SH-SY5Y (cell line): ENCODE results near the gene ZNF592.

Experiments used
- GATA2 ChIP-seq: IDR thresholded peaks from 2 replicates; pipeline ENCODE4 v1.6.1; 2011; ENCODE audit warnings: mild to moderate bottlenecking, low read depth, low read length
- GATA3 ChIP-seq: IDR thresholded peaks from 2 replicates; pipeline ENCODE4 v1.6.1; 2011; ENCODE audit warnings: low read depth, mild to moderate bottlenecking, low read length, moderate library complexity

Gene ZNF592

GRCh38 chr15:84833447-84834228 is 85.2 kb downstream of the ZNF592 start:
- no peak for TF ChIP-seq GATA3
- no peak for TF ChIP-seq GATA2

- TF ChIP-seq GATA2: no peak
- TF ChIP-seq GATA3: no peak
Measured at GRCh38 chr15:84834229-84834955, 86.0 kb downstream of the ZNF592 start.

DNA sequence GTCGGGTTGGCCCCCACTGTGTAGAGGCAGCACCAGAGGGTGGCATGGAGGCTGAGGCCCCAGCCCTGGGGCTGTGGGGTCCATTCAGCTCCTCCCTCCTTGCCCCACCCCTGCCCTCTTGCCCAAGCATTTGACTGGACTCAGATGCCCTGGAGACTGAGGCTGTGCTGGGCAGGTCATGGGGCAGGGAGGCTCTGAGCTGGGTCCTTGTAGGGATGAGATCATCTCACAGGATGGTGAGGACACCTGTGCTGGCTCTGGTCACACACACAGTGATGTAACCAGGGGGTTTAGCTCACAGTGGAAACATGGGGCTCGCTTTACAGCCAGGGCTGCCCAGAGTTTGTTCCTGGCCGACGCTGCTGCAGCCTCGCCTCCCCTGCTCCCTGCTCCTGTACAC is 86.6 kb downstream of the ZNF592 start:
- TF ChIP-seq GATA3 (no peak), GATA2 (no peak)

GRCh38 chr15:84835661-84836337 is 87.4 kb downstream of the ZNF592 start:
- TF ChIP-seq GATA3: no peak
- TF ChIP-seq GATA2: no peak

GRCh38 chr15:84836844-84837243 is 88.5 kb downstream of the ZNF592 start:
- TF ChIP-seq GATA2 (no peak), GATA3 (no peak)

DNA sequence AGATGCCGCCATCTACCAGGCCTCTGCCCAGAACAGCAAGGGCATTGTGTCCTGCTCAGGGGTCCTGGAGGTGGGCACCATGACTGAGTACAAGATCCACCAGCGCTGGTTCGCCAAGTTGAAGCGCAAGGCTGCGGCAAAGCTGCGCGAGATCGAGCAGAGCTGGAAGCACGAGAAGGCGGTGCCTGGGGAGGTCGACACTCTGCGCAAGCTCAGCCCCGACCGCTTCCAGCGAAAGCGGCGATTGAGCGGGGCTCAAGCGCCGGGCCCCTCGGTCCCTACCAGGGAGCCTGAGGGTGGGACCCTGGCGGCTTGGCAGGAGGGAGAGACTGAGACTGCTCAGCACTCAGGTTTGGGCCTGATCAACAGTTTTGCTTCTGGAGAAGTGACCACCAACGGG is 91.3 kb downstream of the ZNF592 start:
- TF ChIP-seq GATA3 (no peak), GATA2 (no peak)

DNA sequence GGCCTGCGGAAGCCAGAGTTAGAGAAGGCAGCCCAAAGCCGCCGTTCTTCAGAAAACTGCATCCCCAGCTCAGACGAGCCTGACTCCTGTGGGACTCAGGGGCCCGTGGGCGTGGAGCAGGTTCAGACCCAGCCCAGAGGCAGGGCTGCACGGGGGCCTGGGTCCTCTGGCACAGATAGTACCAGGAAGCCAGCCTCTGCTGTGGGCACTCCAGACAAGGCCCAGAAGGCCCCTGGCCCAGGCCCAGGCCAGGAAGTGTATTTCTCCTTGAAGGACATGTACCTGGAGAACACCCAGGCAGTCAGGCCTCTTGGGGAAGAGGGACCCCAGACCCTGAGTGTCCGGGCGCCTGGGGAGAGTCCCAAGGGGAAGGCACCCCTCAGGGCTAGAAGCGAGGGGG is 91.9 kb downstream of the ZNF592 start:
- TF ChIP-seq GATA2: no peak
- no peak for TF ChIP-seq GATA3

DNA sequence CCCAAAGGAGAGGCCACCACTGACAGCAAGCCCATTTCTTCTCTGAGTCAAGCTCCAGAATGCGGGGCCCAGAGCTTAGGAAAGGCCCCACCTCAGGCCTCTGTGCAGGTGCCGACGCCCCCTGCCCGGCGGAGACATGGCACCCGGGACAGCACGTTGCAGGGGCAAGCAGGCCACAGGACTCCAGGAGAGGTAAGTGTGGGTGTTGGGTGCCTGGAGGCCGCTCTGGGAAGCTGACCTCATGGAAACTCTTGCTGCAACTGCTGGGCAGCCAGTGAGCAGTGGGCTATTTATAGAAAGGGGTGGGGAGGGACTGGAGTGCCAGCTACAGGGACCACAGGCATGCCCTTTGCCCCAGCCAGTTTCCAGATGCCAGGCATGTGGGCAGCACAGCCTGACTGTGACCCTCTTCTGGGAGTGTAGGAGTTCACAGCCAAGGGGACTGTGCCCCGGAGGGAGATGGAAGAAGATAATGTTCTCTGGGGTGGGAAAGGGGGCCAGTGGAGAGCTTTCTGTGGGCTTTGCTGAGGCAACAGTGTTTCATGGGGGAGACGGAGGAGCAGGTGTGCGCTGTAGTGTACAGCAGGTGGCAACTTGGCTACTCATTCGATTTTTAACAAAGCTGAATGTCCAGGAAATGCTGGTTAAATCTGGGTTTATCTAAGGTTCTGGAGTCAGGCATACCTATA is 92.5 kb downstream of the ZNF592 start:
- TF ChIP-seq GATA2: no peak
- TF ChIP-seq GATA3: no peak

- TF ChIP-seq GATA2 (no peak), GATA3 (no peak)
Measured at GRCh38 chr15:84842781-84843180, 94.4 kb downstream of the ZNF592 start.

GRCh38 chr15:84844964-84845363 is 96.6 kb downstream of the ZNF592 start:
- TF ChIP-seq GATA2 (no peak), GATA3 (no peak)

DNA sequence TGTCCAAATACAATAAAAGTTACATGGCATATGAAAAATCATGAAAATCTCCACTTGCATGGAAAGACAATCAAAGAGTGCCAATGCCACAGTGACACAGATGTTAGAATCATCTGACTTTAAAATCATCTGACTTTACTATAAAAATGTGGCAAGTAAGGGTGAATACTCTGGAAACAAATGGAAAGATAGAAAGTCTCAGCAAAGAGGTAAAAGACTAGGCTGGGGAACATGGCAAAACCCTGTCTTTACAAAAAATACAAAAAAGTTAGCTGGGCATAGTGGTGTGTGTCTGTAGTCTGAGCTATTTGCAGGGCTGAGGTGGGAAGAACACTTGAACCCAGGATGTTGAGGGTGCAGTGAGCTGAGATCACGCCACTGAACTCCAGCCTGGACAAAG is 97.9 kb downstream of the ZNF592 start:
- TF ChIP-seq GATA3: no peak
- TF ChIP-seq GATA2: no peak

GRCh38 chr15:84847382-84847781 is 99.0 kb downstream of the ZNF592 start:
- TF ChIP-seq GATA2: no peak
- no peak for TF ChIP-seq GATA3

- TF ChIP-seq GATA2: no peak
- no peak for TF ChIP-seq GATA3
Measured at GRCh38 chr15:84852212-84852611, 103.8 kb downstream of the ZNF592 start.

GRCh38 chr15:84855136-84855535 is 106.7 kb downstream of the ZNF592 start:
- TF ChIP-seq GATA3 (no peak), GATA2 (no peak)
